ENCODE results near the gene BABAM1. TPM values are rescaled to one million over a fixed set of nuclear protein-coding genes. Genes with fewer than 3 reads are reported as not detected.

The BABAM1 gene
- total RNA-seq, 2 experiments from 2014 or later = 129 to 131 TPM

DNA sequence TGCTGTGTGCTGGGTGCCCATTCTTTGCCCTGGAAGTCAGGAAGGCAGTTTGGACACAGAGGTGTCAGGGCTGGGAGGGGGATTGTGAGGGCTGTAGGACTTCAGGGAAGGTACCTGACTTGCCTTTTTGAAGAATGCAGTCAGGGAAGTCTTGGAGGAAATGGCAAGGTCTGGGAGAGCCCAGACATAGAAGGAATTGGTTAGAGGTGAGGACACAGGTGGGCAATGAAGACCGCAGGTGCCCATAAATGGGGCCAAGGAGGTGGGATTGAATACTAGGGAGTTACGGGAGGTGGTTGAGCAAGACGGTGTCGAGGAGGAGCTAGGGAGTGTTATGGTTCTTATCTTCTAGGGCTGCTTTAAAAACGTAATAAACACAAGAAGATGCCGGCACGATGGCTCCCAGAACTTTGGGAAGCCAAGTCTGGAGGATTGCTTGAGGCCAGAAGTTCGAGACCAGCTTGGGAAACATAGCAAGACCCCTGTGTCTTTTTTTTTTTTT lies 40.7 kb downstream of the BABAM1 start:
- ChIA-PET CTCF (interaction anchor here (0.7 kb wide), 1 partner anchor 137 kb away, joined by 3 read pairs; no protein-coding TSS in a partner anchor), POLR2A (interaction anchor here (0.6 kb wide), 1 partner anchor 972 kb away, joined by 12 read pairs; no protein-coding TSS in a partner anchor)

DNA sequence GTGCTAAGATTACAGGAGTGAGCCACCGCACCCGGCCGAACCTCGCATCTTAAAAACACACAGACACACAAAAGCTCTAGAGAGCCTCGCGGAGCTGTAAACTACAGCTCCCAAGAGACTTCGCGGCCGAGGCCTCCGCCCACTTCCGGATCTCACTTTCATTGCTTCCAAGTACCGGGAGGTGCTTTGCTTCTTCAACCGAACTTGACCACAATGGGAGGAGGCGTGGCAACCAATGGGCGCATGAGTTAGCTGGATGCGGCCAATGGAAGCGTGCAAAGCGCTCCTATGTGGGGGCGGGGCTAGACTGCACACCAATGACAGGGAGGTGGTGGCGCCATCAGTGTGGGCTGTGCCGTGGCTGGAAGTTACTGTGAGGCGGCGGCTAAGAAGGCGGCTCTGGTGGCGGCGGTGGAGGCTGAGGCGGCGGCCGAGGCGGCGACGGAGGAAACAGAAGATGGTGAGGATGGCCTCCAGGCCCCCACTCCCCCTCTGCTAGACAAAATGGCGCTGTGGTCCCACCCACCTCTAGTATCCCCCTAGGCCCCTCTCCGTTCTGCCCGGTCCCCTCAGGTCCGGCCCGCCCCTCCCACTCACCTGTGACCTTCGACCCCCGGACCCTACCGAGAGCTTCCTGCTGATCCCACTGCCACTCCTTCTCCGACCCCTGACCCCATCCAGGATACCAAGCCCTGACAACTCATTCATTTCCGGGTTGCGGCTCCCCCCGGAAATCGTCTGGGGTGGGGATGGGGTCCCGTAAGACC lies 42.1 kb downstream of the BABAM1 start, which contains the start of gene DDA1:
Gene DDA1 (plus strand): TSS at position 366 of the 767 bp plus-strand sequence. CDS start 92 bp downstream, at position 458.
- POLR2A ChIA-PET = interaction anchor here (0.5 to 1.2 kb wide), 8 partner anchors 19 to 967 kb away, joined by 3 to 4 read pairs (median 3); partner anchors contain the start of genes ANO8 and GTPBP3
- CTCF ChIA-PET = interaction anchor here (0.5 to 1.4 kb wide), 8 partner anchors 11 to 325 kb away, joined by 3 to 6 read pairs (median 3); partner anchors contain the start of gene ANO8

DNA sequence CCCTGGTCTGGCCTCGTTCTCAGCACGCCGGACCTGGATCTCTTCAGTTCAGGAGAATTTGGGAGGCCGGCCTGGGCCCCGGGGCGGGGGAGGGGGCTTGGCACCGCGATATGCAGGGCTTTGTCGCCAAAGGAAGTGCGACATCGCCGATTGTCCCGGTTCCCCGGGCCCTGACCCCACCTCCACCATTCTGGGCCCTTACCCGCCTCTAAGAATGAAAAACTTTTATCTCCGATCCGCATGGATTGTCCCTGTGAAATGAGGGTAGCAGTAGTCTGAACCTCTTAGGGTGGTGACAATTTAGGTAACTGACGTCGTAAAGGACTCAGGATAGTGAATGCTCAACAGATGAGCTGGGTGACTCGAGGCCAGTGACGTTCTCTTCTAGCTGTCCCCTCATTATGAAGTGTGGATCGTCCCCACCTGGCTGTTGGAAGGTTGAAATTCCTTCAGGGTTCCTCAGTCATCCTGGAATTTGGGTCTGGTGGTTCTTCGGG lies 42.8 kb downstream of the BABAM1 start:
- POLR2A ChIA-PET = interaction anchor here (0.5 to 1.2 kb wide), 3 partner anchors 18 to 86 kb away, joined by 3 to 4 read pairs (median 3); partner anchors contain the start of gene ANO8
- CTCF ChIA-PET = interaction anchor here (0.6 to 1.4 kb wide), 4 partner anchors 11 to 139 kb away, joined by 3 to 6 read pairs (median 4); no protein-coding TSS in a partner anchor

DNA sequence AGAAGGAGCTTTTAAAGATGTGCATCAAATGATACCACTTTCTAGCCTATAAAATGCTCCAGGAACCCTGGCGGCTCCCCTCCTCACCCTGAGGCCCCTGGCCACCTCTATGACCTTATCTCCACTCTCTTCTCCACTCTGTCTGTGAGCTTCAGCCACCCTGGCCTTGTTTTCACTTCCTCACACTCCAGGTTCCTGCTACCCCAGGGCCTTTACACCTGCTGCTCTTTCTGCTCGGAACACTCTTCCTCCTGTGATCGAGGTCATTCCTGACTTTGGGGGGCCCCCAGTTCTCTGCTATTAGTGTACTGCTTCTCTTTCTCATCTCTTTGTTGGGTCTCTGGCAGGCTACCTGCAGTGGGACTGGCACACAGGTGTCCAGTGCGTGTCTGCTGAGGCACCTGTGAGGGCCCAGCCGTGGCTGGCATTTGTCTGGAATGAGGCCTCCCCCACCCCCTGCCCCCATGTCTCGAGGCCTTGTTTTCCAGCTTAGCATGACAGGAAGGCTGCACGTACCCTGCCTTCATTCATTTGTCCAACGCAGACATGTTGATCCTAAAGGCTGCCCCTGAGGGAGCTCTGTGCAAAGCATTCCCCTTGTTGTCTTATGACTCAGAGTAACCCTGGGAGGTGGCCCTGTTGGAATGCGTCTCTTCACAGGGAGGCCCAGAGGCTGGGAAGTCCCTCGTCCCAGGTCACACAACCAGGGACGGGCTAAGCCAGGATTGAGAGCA lies 44.4 kb downstream of the BABAM1 start:
- CTCF ChIA-PET = interaction anchor here (0.6 kb wide), 1 partner anchor 573 kb away, joined by 3 read pairs; no protein-coding TSS in a partner anchor

DNA sequence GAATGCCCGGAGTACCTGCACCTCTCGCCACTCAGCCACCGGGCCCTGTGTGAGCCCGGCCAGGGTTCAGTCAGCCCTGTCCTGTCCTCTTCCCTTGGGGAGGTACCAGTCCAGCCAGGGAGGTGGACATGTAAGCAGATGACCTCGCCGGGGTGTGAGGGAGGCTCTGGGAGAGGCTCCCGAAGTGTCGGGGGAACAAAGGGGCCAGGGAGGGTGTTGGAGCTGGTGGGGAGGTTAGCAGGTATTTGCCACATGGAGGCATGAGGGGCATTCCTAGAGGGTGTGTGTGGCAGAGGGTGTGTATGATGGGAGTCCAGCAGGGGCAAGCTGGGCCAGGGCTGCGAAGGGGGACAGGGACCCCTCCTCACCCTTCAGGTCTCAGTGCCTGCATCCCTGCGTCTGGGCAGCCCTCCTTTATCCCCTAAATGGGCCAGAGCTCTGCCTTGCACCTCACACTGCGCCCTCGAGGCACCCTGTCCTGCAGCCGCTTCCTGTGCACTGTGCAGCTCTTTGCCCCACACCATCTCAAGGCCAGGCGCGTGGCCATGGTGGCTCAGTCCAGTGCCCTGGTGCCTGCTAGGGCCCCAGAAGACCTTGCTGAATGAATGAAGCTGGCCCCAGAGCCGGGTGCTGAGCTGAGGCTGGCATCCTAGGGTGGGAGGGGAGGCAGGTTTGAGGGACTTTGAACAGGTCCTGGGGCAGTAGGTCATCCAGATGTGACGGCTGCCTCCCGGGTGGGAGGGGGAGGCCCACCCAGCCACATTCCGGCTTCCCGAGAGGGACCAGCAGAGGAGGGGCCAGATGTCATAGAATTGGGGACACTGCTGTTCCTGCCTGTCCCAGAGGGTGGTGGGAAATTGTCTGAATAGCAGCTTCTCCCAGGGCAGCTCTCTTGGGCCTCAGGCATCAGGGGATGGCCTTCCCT lies 45.2 kb downstream of the BABAM1 start:
- CTCF ChIA-PET = interaction anchor here (0.6 kb wide), 2 partner anchors 31 to 72 kb away, joined by 3 to 4 read pairs; no protein-coding TSS in a partner anchor
- POLR2A ChIA-PET = interaction anchor here (0.6 to 0.9 kb wide), 3 partner anchors 16 to 54 kb away, joined by 3 to 4 read pairs (median 3); no protein-coding TSS in a partner anchor

More for the DNA sequence above, 44.4 kb downstream of the BABAM1 start:
- POLR2A ChIA-PET = interaction anchor here (0.6 kb wide), 1 partner anchor 23 kb away, joined by 3 read pairs; no protein-coding TSS in a partner anchor

DNA sequence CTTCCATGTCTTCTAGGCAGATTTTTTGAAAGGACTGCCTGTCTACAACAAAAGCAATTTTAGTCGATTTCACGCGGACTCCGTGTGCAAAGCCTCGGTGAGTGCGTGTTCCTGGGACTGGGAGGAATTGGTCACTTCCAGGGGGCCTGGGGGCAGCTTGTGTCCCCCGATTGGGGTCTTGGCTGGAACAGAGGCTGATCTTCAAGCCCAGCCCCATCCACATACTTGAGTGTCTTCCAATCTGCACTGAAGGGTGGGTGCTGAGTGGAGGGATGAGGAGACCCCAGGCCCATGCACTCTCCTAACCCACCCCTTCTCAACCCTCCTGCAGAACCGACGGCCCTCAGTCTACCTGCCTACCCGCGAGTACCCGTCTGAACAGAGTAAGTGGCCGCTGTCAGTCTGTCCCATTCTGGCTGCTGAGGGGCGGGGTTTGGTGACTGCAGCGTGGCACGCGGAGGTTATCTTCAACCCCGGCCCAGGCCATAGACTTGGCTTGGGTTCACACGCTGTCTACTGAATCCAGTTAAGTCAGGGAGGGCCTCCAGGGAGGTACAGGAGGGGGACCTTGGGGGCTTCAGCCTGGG lies 46.9 kb downstream of the BABAM1 start:
- CTCF ChIA-PET = no interaction called here
- POLR2A ChIA-PET = no interaction called here

DNA sequence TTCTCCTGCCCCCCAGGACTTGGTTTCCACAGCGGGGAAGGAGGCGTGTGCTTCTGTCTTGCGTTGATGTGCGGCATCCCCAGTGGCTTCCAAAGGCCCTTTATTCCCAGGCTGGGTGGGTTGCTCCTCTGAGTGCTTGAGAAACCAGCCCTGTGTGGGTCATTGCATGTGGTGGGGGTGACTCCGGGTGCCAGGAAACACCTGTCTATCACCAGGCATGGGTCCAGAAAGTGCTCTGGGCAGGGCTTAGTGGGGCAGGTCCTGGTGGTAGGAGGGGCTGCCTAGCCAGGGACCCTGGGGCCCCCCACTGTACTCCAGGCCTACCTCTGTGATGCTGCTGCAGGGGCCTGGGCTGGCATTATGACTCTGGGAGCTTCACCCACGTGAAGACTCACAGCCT lies 51.7 kb downstream of the BABAM1 start:
- ChIA-PET POLR2A (interaction anchor here (0.6 kb wide), 1 partner anchor 13 kb away, joined by 4 read pairs; no protein-coding TSS in a partner anchor), CTCF (no interaction called here)

DNA sequence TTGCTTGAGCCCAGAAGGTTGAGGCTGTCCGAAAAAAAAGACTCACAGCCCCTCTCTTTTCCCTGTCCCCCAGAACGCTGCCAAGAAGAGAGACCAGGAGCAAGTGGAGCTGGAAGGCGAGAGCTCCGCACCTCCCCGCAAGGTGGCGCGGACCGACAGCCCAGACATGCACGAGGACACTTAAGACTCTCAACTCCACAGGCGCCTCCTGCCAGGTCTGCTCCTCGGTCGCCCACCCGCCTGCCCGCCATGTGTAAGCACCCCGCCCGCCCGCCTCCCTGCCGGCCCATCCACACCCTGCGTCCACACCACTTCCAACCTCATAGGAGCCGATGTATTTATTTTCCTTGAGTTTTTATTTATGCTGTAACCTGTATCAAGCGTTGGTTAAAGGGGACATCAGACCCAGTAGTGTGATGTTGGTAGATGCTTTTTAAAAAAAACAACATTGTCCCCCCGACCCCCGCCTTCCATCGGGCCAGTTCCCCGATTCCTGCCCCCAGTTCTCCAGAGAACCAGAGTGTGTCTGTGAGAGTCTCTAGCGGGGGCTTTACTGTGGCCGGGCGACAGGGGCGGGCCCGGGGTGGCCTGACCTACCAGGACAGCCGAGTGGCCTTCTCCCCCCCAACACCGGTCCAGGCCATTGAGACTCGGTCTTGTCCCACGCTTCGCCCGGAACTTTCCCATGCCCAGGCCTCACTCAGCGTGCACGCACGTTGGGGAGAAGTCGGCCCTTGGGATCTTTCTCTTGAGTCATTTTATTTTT lies 52.4 kb downstream of the BABAM1 start:
- POLR2A ChIA-PET = interaction anchor here (0.6 kb wide), 1 partner anchor 13 kb away, joined by 4 read pairs; no protein-coding TSS in a partner anchor
- CTCF ChIA-PET = no interaction called here

DNA sequence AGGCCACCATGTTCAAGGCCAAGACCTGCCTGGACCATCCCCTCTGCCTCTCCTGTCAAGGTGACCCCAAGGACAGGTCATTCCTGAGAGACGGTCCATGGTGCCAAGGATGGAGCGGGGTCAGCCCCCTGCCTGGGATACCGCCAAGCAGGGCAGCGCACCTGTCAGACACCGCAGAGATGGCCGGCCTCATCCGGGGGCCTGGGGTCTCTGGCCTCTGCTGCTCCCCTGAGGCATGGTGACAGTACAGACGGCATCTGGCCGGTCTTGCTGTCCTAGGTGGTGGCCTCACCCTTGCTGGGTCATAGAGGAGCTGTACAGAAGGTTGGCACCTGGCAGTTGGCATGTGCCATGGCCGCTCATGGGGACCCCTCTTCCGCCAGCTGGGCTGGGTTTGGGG lies 53.2 kb downstream of the BABAM1 start:
- ChIA-PET CTCF (interaction anchor here (0.9 kb wide), 1 partner anchor 10 kb away, joined by 3 read pairs; no protein-coding TSS in a partner anchor), POLR2A (no interaction called here)

DNA sequence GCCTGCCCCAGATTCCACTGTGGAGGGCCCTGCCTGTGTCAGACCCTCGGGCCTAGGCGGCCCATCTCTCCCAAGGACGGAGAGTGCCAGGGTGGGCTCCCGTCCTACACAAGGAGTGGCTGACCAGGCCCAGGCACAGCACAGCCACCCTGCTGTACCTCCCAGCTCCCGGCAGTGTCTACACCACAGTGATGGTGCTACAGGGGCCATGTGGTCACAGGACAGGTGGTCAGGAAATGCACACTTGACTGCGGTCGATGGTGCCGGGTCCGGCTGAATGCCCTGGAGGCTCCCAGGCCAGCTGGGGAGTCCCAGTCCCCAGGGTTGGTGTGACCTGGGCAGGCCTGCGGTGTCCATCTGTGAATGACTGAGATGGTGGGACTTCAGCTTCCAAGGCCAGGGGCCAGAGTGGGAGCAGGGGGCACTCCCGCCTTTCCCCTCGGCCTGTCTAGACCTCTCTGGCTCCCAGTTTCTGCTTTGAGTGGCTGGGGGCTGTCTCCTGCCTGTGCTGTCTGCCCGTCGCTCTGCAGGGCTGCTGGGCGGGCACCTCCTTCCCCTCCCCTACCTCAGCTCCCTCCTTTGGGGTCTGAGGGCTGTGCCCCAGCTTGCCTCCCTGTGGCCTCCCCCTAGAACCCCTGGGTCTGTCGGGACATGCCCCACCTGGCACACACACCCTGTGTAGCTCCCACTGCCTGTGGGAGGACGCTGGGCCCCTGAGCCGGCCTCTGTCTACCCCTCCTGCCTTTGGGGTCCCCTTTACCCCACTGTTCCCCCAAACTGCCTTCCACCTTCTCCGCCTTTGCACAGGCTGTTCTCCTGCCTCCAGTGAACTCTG lies 54.6 kb downstream of the BABAM1 start:
- ChIA-PET POLR2A (interaction anchor here (0.5 kb wide), 1 partner anchor 104 kb away, joined by 3 read pairs; no protein-coding TSS in a partner anchor), CTCF (interaction anchor here (0.7 to 1.1 kb wide), 2 partner anchors 10 to 12 kb away, joined by 3 to 4 read pairs; no protein-coding TSS in a partner anchor)

DNA sequence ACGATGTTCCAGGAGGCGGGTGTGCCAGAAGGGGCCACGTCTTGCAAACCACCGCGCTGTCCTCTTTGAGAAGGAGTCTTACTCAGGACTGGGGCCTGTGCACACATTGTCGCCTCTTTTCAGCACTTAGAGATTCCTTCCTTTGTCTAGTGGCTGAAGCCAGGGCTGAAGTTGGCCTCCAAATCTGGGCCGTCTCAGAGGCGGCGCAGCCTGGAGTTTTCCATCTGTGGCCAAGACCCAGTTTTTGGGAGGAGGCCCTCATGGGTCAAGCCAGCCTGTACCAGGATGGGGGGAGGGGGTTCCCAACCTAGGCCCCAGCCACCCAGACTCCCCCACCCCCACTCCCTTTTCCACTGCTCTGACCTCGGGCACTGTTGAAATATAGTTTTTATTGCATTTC lies 55.6 kb downstream of the BABAM1 start:
- POLR2A ChIA-PET = interaction anchor here (0.5 kb wide), 1 partner anchor 103 kb away, joined by 3 read pairs; no protein-coding TSS in a partner anchor
- CTCF ChIA-PET = no interaction called here

DNA sequence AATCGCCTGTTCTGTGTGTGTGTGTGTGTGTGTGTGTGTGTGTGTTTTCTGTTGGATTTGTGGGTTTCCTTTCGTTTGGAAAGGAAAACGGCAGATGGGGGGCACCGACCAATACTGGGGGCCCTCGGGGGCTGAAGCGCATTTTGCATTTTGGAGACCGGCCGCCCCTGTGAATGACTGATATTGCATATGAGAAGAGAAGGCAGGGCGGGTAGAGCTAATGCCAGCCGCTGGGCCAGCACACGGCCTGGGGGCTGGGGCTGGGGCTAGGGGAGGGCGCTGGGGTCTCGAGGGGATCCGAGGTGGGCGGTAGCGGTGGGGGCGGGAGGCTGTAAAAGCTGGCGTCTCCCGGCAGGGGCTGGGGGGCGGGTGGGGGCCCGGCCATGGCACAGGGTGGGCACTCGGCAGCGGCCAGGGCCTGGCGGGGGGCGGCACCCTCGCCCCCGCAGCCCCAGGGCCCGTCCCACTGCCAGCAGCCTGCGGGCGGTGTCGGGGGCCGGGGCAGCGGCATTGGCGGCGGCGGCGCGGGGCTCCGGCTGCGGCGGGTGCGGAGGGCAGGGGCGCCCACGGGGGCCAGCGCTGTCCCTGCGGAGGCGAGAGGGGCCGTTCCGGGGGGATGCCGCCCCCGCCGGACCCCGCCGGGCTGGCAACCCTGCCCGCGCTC lies 56.2 kb downstream of the BABAM1 start:
- CTCF ChIA-PET = interaction anchor here (0.6 kb wide), 1 partner anchor 618 kb away, joined by 3 read pairs; no protein-coding TSS in a partner anchor
- POLR2A ChIA-PET = no interaction called here

DNA sequence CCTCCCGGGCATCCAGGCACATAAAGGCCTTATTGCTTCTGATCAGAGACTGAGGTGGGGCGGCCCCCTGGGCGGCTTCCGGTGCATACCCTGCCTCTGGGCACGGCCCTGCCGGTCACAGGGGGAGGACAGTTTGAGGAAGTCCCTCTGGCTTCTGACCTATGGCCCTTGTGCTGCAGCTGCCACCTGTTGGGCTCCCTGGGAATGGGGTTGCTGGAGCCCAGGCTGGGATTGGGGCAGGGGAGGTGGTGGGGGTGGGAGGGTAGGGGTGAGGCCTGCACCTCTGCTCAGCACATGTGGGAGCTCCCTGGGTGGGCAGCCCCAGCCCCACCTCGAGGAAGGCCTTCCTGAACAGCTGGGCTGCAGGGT lies 56.7 kb downstream of the BABAM1 start:
- ChIA-PET CTCF (interaction anchor here (0.6 kb wide), 2 partner anchors 31 to 617 kb away, joined by 3 read pairs; no protein-coding TSS in a partner anchor), POLR2A (no interaction called here)

DNA sequence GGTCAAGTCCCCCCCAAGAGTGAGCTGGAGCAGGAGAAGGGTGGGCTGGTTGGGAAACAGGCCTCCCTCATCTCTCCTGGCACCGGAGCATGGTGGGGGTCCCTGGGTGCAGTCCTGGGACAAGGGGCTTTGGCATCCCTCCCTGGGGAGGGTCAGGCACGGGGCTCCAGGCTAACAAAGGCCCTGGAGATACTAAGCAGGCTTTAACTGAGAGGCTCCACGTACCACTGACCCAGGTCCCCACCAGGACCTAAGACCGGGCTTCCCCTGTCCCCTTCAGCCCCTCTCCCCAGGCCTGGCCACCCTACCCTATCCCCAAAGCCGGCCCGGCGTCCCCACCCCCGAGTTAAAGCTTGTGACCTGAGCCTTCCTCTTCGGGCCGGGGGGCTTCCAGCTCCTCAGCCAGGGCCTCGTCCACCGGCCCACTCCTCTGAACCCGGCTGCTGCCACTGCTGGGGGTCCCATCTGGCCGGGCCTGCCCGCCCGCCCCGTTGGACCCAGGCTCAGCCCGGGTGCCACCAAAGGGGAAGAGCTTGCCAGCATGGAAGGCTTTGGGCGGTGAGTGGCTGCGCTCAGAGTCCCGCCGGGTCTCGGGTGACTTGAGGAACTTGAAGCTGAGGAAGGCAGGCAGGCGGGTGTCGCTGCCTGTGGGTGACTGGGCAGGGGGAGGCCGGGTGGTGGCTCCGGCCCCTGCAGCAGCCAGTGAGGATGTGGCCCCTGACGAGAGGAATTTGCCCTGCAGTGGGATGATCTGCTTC lies 57.3 kb downstream of the BABAM1 start:
- ChIA-PET CTCF (interaction anchor here (0.6 to 1.1 kb wide), 2 partner anchors 15 to 32 kb away, joined by 3 read pairs; partner anchors contain the start of gene DDA1), POLR2A (interaction anchor here (0.5 to 0.6 kb wide), 2 partner anchors 8 to 42 kb away, joined by 3 to 6 read pairs; no protein-coding TSS in a partner anchor)
